ENCODE results near the gene PRSS21.

PRSS21 gene

DNA sequence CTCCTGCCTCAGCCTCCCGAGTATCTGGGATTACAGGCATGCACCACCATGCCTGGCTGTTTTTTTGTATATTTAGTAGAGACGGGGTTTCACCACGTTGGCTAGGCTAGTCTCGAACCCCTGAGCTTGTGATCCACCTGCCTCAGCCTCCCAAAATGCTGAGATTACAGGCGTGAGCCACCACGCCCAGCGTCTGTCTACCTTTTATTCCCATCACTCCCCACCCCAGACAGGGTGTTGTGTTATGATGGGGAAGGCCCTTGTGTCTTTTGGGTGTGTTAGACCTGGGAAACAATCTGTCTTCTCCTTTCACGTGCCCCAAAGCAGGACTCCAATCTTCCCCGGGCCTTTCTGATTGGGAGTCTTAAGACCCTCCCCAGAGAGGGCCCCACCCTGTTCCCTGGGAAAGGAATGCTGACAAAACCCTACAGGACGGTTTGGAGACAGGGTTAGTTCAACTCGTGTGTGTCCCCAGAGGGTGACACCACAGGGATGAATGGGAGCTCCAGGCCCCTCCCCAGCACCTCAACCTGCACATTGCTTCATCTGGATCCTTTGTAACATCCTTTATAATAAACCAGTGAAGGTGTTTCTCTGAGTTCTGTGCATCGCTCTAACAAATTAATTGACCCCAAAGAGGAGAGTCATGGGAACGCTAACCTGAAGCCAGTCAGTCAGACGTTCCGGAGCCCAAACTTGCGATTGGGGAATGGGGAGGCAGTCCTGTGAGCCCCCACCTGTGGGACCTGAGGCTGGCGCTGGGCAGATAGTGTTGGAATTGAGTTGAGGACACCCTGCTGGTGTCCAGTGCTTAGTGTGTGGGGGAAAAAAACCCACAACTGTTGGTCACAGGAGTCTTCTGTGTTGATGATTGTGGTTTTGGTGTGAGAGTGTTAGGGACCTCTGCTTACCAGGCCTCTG is 36.8 kb upstream of the PRSS21 start:
- no peak for DNase-seq (ENCODE audit: low read depth in 2 of 2)

DNA sequence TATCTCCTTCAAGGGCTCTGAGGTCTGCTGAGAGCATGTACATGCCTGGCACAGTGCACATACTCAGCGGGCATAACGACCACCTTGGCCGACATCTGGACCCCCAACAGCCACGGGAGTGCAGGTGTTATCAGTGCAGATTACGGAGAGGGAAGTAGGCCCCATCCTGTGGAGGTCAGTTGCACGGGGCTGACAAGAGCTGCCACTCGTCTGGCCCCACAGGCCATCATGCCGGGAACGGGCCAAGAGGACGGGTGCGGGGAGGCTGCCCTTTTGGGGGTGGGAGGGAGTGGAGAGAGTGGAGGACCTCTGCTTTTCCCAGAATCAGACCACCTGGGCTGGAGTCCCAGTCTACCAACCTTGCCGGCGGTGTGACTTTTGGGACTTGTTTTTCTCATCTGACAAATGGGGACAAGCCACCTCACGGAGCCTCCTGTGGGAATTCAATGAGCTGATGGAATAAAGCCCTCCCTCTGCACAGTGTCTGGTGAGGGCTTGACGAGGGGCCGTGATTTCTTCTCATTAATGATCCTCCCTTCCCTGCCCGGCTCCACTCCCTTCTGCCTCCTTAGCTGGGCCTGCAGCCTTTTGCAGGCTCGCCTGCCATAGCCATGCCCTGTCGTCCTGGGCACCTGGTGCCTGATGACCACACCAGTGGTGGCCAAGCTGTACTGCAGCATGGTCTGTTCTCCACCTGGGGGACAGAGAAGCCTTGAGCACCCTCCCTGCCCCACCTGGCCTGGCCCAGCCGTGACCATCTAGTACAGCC is 34.3 kb upstream of the PRSS21 start:
- DNase-seq (ENCODE audit: low read depth in 2 of 2): no peak

DNA sequence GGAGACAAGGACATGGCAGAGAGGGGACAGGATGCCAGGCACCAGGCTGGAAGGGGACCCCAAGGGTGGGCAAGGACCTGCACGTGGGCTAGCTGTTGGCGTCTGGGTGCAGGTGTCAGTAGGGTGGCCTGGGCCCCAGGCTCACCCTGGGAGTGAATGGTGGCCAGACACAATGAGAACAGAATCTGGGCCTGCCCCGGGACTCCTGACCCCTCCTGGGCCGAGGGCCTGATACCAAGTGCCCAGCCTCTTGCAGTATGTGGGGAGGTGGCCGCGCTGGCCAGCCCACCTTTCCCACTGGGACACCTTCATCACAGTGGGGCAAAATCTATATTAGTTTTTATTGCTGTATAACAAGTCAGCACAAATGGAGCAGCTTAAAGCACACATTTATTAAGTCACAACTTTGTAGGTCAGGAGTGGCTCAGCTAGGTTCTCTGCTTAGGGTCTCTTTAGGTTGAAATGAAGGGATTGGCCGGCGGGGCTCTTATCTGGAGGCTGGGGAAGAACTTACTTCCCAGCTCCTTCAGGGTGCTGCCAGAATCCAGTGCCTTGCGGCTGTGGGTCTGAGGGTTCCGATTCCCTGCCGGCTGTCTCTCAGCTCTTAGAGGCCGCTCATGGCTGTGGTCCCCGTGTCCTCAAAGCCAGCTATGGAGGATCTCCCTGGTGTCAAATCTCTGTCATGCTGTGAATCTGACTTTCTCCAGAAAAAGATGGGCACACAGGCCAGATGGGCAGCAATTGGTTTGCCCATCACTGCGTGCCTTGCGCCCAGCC is 33.3 kb upstream of the PRSS21 start:
- no peak for DNase-seq (ENCODE audit: low read depth in 2 of 2)

- DNase-seq (ENCODE audit: low read depth in 2 of 2): no peak
These were observed 32.5 kb upstream of the PRSS21 start for GRCh38 chr16:2784358-2785100.

GRCh38 chr16:2785101-2785991 is 31.7 kb upstream of the PRSS21 start:
- DNase-seq (ENCODE audit: low read depth in 2 of 2): no peak

DNA sequence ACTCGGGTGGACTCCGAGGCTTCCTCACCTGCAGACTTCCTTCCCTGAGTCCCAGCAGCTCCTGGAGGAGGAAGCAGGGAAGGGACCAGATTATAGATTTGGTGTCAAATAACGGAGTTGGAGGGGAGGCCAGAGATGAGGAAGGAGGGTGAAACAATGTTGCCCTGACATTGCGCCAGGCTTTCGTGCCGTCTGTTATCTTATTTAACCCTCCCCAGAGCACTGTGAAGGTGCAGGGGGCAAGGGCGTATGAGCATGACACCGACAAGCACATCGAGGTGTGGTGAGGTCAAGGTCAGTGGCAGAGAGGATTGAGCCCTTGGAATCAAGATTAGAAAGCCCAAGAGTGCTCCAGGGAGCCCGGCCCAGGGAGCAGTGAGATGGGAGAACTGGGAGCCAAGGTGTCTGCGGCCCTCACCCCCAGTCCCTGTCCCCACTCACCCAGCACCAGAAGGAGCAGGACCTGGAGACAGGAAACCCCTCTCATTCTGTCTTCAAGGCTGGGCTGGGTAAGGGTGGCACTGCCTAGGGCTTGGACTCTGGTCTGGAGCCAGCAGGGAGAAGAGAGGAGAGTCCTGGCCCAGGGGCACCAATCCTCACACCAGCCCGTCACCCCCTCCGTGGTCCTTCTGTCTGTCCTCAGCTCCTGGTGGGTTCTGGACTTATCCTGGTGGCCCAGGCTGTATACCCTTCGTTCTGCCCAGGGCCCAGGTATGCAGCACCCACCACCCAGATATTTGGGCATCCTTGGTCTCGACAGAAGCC is 30.8 kb upstream of the PRSS21 start:
- no peak for DNase-seq (ENCODE audit: low read depth in 2 of 2)

DNA sequence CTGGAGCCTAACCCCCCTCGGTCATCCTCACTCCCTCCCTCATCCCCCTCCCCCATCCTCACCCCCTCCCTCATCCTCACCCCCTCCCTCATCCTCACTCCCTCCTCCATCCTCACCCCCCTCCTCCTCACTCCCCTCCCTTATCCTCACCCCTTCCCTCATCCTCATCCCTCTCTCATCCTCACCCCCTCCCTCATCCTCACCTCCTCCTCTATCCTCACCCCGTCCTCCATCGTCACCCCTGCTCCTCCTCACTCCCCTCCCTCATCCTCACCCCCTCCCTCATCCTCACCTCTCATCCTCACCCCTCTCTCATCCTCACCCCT is 30.2 kb upstream of the PRSS21 start:
- no peak for DNase-seq (ENCODE audit: low read depth in 2 of 2)

- no peak for DNase-seq (ENCODE audit: low read depth in 2 of 2)
These were observed 29.6 kb upstream of the PRSS21 start, which contains the start of gene PRSS33 for GRCh38 chr16:2787406-2787805. PRSS33 (minus strand) TSS chr16:2787560; CDS start chr16:2786547, 1,013 bp downstream.

- DNase-seq (ENCODE audit: low read depth in 2 of 2): no peak
These were observed 29.1 kb upstream of the PRSS21 start for GRCh38 chr16:2787961-2788360.

DNA sequence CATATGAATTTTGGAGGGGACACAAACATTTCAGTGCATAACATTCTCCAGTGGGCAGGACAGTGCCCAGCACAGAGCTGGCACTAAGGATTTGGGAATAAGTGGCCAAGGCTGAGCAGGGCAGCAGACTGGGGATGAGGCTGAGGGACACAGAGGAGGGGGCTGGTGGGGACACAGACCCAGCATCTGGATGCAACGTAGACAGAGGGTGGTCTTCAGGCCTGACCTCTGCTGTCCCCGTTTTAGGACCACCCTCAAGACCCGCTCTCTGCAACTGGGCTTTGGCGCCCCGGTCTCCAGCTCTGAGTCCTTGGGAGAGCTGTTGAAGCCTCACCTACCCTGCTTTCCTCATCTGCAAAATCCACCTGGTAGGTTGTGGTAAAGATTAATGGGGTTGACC is 26.4 kb upstream of the PRSS21 start:
- no peak for DNase-seq (ENCODE audit: low read depth in 2 of 2)

DNA sequence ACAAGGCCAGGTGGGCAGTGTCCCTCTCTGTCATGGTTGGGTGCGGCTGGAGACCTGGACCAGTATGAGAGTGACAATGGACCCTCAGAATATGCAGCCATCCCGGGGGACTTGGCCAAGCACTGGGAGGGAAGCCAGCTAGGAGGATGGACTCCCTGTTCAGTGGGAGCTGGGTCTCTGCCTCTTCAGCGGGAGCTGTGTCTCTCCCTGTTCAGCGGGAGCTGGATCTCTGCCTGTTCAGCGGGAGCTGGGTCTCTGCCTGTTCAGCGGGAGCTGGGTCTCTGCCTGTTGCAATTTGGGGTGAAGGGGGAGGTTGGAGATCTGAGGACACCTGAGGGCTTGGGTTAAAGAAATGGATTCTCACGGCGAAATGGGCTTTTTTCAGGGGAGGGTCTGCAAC is 25.9 kb upstream of the PRSS21 start:
- DNase-seq (ENCODE audit: low read depth in 2 of 2): no peak

DNA sequence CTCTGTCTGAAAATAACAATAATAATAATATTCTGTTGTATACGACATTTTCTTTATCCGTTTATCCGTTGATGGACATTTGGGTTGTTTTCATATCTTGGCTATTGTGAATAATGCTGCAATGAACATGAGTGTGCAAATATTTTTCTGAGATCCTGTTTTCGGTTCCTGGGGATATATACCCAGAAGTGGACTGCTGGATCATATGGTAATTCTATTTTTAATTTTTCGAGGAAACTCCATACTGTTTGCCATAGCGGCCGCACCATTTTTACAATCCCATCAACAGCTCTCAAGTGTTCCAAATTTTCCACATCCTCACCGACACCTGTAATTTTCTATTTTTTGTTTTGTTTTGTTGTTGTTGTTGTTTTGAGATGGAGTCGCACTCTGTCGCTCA is 24.1 kb upstream of the PRSS21 start:
- DNase-seq (ENCODE audit: low read depth in 2 of 2): no peak

DNA sequence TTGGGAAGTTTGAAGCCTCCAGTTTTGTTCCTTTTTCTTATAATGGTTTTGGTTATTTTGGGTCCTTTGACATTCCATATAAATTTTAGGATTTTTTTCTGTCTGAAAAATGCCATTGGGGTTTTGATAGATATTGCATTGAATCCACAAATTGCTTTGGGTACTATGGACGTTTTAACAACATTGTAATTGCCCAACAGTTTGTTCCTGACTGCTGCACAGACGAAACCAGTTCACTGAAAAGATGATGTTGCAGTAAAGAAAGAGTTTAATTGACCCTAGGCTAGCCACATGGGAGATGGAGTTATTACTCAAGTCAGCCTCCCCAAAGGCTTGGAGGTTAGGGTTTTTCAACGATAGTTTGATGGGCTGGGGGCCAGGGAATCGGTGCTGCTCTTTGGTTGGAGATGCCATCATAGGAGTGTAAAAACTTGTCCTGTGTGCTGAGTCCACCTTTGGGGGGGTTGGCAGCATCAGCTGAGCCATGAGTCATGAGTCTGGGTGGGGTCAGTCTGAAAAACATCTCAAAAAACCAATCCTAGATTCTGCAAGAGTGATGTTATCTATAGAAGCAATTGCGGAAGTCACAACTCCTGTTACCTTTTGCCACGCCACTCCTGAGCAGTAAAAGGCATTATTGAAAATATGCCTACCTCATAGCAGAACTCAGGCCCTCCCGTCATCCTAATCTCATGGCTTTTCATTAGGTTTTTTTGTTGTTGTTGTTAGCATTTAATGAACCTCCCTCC is 21.5 kb upstream of the PRSS21 start:
- no peak for DNase-seq (ENCODE audit: low read depth in 2 of 2)

GRCh38 chr16:2798723-2799204 is 18.3 kb upstream of the PRSS21 start:
- DNase-seq (ENCODE audit: low read depth in 2 of 2): no peak

- DNase-seq (ENCODE audit: low read depth in 2 of 2): no peak
These were observed 17.7 kb upstream of the PRSS21 start for GRCh38 chr16:2799205-2799858.

DNA sequence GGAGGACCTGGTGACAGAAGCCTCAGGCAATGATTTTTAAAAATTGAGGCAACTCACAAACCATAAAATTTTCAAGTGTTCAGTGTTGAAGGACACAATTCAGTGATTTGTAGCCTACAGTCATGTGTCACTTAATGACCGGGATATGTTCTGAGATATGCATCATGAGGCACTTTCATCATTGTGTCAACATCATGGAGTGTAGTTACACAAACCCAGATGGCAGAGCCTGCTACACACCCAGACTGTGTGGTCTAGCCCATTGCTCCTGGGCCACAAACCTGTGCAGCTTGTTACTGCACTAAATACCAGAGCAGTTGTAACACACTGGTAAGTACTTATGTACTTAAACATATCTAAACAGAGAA is 17.2 kb upstream of the PRSS21 start:
- DNase-seq (ENCODE audit: low read depth in 2 of 2): no peak

DNA sequence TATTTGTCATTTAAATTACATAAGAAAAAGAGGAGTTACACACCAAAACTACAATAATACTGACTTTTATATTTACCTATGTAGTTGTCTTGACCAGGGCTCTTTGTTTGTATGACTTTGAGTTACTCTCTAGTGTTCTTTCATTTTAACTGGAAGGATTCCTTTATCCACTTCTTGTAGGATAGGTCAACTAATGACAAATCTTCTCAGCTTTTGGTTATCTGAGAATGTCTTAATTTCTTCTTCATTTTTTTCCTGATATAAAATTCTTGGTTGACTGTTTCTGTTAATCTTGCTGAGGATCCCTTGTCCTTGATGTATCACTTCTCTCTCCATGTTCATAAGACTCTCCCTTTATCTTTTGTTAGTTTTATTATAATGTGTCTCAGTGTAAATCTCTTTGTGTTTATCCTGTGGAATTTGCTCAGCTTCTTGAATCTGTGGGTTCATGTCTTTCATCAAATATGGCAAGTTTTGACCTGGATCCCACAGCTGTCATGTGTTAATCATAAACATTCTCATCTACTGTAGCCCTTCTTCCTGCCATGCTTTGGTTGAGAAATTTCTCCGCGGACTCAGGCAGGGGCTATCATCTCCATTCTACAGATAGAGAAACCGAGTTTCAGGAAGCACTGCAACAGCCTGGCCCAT is 13.4 kb upstream of the PRSS21 start:
- DNase-seq (ENCODE audit: low read depth in 2 of 2): no peak

GRCh38 chr16:2804728-2805127 is 12.3 kb upstream of the PRSS21 start:
- no peak for DNase-seq (ENCODE audit: low read depth in 2 of 2)
